Neural progenitor cell (in vitro differentiated cells): ENCODE results near the gene ST3GAL6. TPM values are rescaled to one million over a fixed set of nuclear protein-coding genes. Genes with fewer than 3 reads are reported as not detected.

ENCODE experiments used
- DNase-seq: peaks from one replicate; pipeline ENCODE4 v3.0.0-alpha.2; 2016; ENCODE audit warnings: low spot score
- H2AFZ ChIP-seq: fragments of 200-600 bp; sonication (generic); replicated peaks from 2 replicates; pipeline ENCODE4 v1.6.1; 2016; ENCODE audit warnings: antibody characterized with exemption
- H3F3A ChIP-seq: fragments of 200-600 bp; sonication (generic); 2 replicates; pipeline ENCODE4 v1.6.1; 2016; ENCODE audit warnings: antibody characterized with exemption, low read depth
- H3K27ac ChIP-seq: fragments of 200-600 bp; sonication (generic); 2 replicates; pipeline ENCODE4 v1.5.1; 2016; ENCODE audit warnings: mild to moderate bottlenecking
- H3K27me3 ChIP-seq: fragments of 200-600 bp; sonication (generic); 2 replicates; pipeline ENCODE4 v1.6.1; 2016; ENCODE audit warnings: mild to moderate bottlenecking, moderate library complexity
- H3K36me3 ChIP-seq: fragments of 200-600 bp; sonication (generic); 2 replicates; pipeline ENCODE4 v1.5.1; 2016
- H3K4me1 ChIP-seq: fragments of 200-600 bp; sonication (generic); 2 replicates; pipeline ENCODE4 v1.6.1; 2016; ENCODE audit warnings: mixed run types
- H3K4me2 ChIP-seq: fragments of 200-600 bp; sonication (generic); 2 replicates; pipeline ENCODE4 v1.6.1; 2016
- H3K4me3 ChIP-seq: fragments of 200-600 bp; sonication (generic); 2 replicates; pipeline ENCODE4 v1.5.1; 2016
- H3K79me2 ChIP-seq: fragments of 200-600 bp; sonication (generic); 2 replicates; pipeline ENCODE4 v1.6.1; 2016; ENCODE audit warnings: low read depth
- H3K9ac ChIP-seq: fragments of 200-600 bp; sonication (generic); 2 replicates; pipeline ENCODE4 v1.6.1; 2016
- H3K9me3 ChIP-seq: fragments of 200-600 bp; sonication (generic); 2 replicates; pipeline ENCODE4 v1.5.1; 2016; ENCODE audit warnings: low read depth
- H4K20me1 ChIP-seq: fragments of 200-600 bp; sonication (generic); 2 replicates; pipeline ENCODE4 v1.6.1; 2016; ENCODE audit warnings: low read depth
- H3K27ac Mint-ChIP-seq: 3 replicates; pipeline ENCODE4 v1.8.0; 2021; ENCODE audit warnings: mixed read lengths
- H3K27me3 Mint-ChIP-seq: 2 replicates; pipeline ENCODE4 v1.8.0; 2022; ENCODE audit warnings: low read depth, mild to moderate bottlenecking, inconsistent platforms, moderate library complexity, mixed read lengths; ENCODE audit not compliant: insufficient read depth
- H3K36me3 Mint-ChIP-seq: 3 replicates; pipeline ENCODE4 v1.8.0; 2021; ENCODE audit warnings: mixed read lengths
- H3K4me1 Mint-ChIP-seq: 3 replicates; pipeline ENCODE4 v1.8.0; 2021; ENCODE audit warnings: mixed read lengths
- H3K4me3 Mint-ChIP-seq: 3 replicates; pipeline ENCODE4 v1.8.0; 2021; ENCODE audit warnings: mild to moderate bottlenecking, moderate library complexity, mixed read lengths
- H3K9me3 Mint-ChIP-seq: 3 replicates; pipeline ENCODE4 v1.8.0; 2020; ENCODE audit warnings: mixed read lengths
- EZH2 ChIP-seq: fragments of 200-600 bp; sonication (generic); IDR thresholded peaks from 2 replicates; pipeline ENCODE4 v1.6.1; 2017; ENCODE audit warnings: antibody characterized with exemption, mild to moderate bottlenecking, moderate library complexity
- EZH2phosphoT487 ChIP-seq: fragments of 200-600 bp; sonication (generic); IDR thresholded peaks from 2 replicates; pipeline ENCODE4 v1.6.1; 2017; ENCODE audit warnings: antibody characterized with exemption
- total RNA-seq: library from RNA; depleted of rRNA; stranded (reverse); fragments of >200 nt; gene quantifications from 2 replicates; pipeline ENCODE4 v1.2.3, GENCODE V29; 2015; ENCODE audit warnings: low replicate concordance
- TF ChIP-seq, protein P1 (sequence below): fragments of 200-600 bp; sonication (generic); IDR thresholded peaks from 2 replicates; pipeline ENCODE4 v1.5.1; 2017; ENCODE audit warnings: antibody characterized with exemption, mild to moderate bottlenecking

Gene ST3GAL6
- total RNA-seq, 1 donor from 2014 or later: 18.6 TPM

DNA sequence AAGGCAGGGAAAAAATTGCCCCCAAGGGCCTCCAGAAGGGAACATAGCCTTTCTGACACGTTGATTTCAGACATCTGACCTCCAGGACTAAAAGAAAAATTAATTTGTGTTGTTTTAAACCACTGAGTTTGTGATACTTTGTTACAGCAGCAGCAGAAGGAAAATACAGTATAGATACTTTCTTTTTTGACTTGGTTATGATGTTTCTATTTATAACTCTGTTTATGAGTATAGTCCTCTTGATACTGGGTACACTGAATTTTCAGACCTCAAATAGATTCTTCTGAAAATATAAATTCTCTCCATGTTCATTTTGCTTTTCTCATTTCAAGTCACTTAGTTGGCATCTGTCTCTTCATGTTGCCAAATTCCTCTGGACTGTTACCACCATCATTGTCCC, 44.4 kb upstream of the ST3GAL6 start:
- Histone ChIP-seq H3K9ac (no peak overlapping the region), H3K4me2 (no peak overlapping the region), H2AFZ (no peak overlapping the region), H3K36me3 (no peaks in the 10 kb centered on the region), H3K9me3 (no peaks in the 10 kb centered on the region), H3F3A (no peaks in the 10 kb centered on the region), H3K27me3 (no peaks in the 10 kb centered on the region), H3K4me1 (peaks cover 8% of the 10 kb centered on the region), H3K4me3 (no peak overlapping the region), H3K27ac (no peak overlapping the region), H4K20me1 (no peaks in the 10 kb centered on the region), H3K79me2 (no peaks in the 10 kb centered on the region)
- Mint-ChIP-seq H3K4me1 (peaks cover 2% of the 10 kb centered on the region), H3K4me3 (no peak overlapping the region), H3K27ac (no peak overlapping the region), H3K9me3 (peaks cover 3% of the 10 kb centered on the region), H3K36me3 (no peaks in the 10 kb centered on the region), H3K27me3 (peaks cover 2% of the 10 kb centered on the region)
- TF ChIP-seq, protein P1, sequence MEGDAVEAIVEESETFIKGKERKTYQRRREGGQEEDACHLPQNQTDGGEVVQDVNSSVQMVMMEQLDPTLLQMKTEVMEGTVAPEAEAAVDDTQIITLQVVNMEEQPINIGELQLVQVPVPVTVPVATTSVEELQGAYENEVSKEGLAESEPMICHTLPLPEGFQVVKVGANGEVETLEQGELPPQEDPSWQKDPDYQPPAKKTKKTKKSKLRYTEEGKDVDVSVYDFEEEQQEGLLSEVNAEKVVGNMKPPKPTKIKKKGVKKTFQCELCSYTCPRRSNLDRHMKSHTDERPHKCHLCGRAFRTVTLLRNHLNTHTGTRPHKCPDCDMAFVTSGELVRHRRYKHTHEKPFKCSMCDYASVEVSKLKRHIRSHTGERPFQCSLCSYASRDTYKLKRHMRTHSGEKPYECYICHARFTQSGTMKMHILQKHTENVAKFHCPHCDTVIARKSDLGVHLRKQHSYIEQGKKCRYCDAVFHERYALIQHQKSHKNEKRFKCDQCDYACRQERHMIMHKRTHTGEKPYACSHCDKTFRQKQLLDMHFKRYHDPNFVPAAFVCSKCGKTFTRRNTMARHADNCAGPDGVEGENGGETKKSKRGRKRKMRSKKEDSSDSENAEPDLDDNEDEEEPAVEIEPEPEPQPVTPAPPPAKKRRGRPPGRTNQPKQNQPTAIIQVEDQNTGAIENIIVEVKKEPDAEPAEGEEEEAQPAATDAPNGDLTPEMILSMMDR: no peak
- TF ChIP-seq EZH2 (no peak), EZH2phosphoT487 (no peak)
- no peak for DNase-seq

DNA sequence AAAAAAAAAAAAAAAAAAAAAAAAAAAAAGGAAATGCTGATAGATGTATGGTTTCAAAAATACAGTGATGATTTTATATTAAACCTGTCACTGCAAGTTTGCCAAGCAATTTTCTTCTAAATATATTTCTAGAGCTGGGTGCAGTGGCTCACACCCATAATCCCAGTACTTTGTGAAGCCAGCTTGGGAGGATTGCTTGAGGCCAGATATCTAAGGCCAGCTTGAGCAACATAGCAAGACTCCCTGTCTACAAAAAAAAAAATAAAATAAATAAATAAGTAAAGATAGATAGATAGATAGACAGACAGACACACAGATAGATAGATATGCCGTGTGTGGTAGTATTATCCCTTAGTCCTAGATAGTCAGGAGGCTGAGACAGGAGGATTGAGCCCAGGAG, 41.4 kb upstream of the ST3GAL6 start:
- no peak for DNase-seq
- Mint-ChIP-seq H3K4me1 (peaks cover 2% of the 10 kb centered on the region), H3K9me3 (peaks cover 3% of the 10 kb centered on the region), H3K4me3 (no peak overlapping the region), H3K27me3 (peaks cover 2% of the 10 kb centered on the region), H3K36me3 (no peaks in the 10 kb centered on the region), H3K27ac (no peak overlapping the region)
- H3K9ac ChIP-seq: no peak overlapping the region
- H3K27me3 ChIP-seq: no peaks in the 10 kb centered on the region
- no peak overlapping the region for H3K4me3 ChIP-seq
- H3K4me2 ChIP-seq: no peak overlapping the region
- no peaks in the 10 kb centered on the region for H3K9me3 ChIP-seq
- peaks cover 13% of the 10 kb centered on the region for H3K4me1 ChIP-seq
- H4K20me1 ChIP-seq: no peaks in the 10 kb centered on the region
- TF ChIP-seq, protein P1: no peak
- TF ChIP-seq EZH2phosphoT487 (no peak), EZH2 (no peak)
- no peaks in the 10 kb centered on the region for H3K36me3 ChIP-seq
- no peak overlapping the region for H2AFZ ChIP-seq
- H3K27ac ChIP-seq: no peak overlapping the region
- no peaks in the 10 kb centered on the region for H3K79me2 ChIP-seq
- no peaks in the 10 kb centered on the region for H3F3A ChIP-seq

DNA sequence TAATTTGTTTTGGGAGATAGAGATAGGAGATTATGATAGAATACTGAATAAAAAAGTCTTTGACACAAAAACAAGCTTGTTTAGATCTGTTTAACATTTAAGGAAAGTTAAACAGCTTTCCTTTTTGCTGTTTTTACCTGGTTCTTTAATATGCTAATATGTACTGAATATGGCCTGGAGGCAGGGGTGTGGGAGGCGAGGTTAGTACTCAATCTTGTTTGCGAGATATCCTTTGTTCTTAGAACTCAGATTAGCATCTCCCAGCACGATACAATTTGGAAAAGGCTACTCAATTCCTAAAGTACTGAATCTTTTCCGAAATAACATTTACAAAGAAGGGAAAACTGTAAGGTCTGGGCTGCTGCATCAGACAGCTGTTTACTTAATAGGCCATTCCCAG, 40.8 kb upstream of the ST3GAL6 start:
- Mint-ChIP-seq H3K27ac (no peak overlapping the region), H3K27me3 (no peaks in the 10 kb centered on the region), H3K36me3 (no peaks in the 10 kb centered on the region), H3K4me3 (no peak overlapping the region), H3K9me3 (peaks cover under 1% of the 10 kb centered on the region), H3K4me1 (peaks cover 2% of the 10 kb centered on the region)
- peaks cover 13% of the 10 kb centered on the region for H3K4me1 ChIP-seq
- DNase-seq: peak; percentile 14
- H3K27me3 ChIP-seq: no peaks in the 10 kb centered on the region
- no peaks in the 10 kb centered on the region for H3K79me2 ChIP-seq
- H3K9ac ChIP-seq: no peak overlapping the region
- no peaks in the 10 kb centered on the region for H3K36me3 ChIP-seq
- H3K4me3 ChIP-seq: no peak overlapping the region
- H4K20me1 ChIP-seq: no peaks in the 10 kb centered on the region
- no peaks in the 10 kb centered on the region for H3K9me3 ChIP-seq
- H3F3A ChIP-seq: no peaks in the 10 kb centered on the region
- no peak overlapping the region for H2AFZ ChIP-seq
- TF ChIP-seq EZH2phosphoT487: no peak
- no peak for TF ChIP-seq EZH2
- TF ChIP-seq, protein P1: no peak
- no peak overlapping the region for H3K4me2 ChIP-seq
- H3K27ac ChIP-seq: no peak overlapping the region
